ENCODE data around the gene NAXD. TPM values are rescaled to one million over a fixed set of nuclear protein-coding genes. Genes with fewer than 3 reads are reported as not detected.
"Not testable (repeated sequence)": the region's sequence is repeated elsewhere in the genome, so short reads cannot be mapped to it uniquely, and the experiment has no call there.

The NAXD gene
- total RNA-seq, 2 donors from 2014 or later: 35.9 to 36.4 TPM

GRCh38 chr13:110590577-110590976 lies 24.8 kb upstream of the NAXD start:
- ATAC-seq (no peak), DNase-seq (no peak)
- intact Hi-C loops (cut with DNase I, micrococcal nuclease): no loop called here

- intact Hi-C loops (cut with DNase I, micrococcal nuclease): loop anchor here in 1 of 2 donors (2.0 kb wide), 1 partner anchor 226 kb away; no protein-coding TSS in a partner anchor
- ATAC-seq (no peak), DNase-seq (no peak)
Measured at GRCh38 chr13:110592665-110593064, 22.7 kb upstream of the NAXD start.

GRCh38 chr13:110593430-110594130 lies 21.8 kb upstream of the NAXD start:
- intact Hi-C loops (cut with DNase I, micrococcal nuclease): loop anchor here in 1 of 2 donors (2.0 kb wide), 1 partner anchor 225 kb away; no protein-coding TSS in a partner anchor
- DNase-seq: no peak

GRCh38 chr13:110597041-110597689 lies 18.2 kb upstream of the NAXD start:
- intact Hi-C loops (cut with DNase I, micrococcal nuclease): no loop called here
- no peak for DNase-seq
- ATAC-seq: no peak

More at GRCh38 chr13:110593430-110594130, 21.8 kb upstream of the NAXD start:
- ATAC-seq: peak; percentile 94

- peak in 1 of 2 donors; percentile 13 for DNase-seq
- ATAC-seq: peak; percentile 78
- intact Hi-C loops (cut with DNase I, micrococcal nuclease): no loop called here
Measured at GRCh38 chr13:110600261-110600819, 15.0 kb upstream of the NAXD start.

GRCh38 chr13:110600980-110601379 lies 14.4 kb upstream of the NAXD start:
- DNase-seq: no peak
- no peak for ATAC-seq
- intact Hi-C loops (cut with DNase I, micrococcal nuclease): no loop called here

- DNase-seq: no peak
- intact Hi-C loops (cut with DNase I, micrococcal nuclease): no loop called here
Measured at GRCh38 chr13:110605132-110605531, 10.2 kb upstream of the NAXD start.

GRCh38 chr13:110606281-110606680 lies 9.1 kb upstream of the NAXD start:
- intact Hi-C loops (cut with DNase I, micrococcal nuclease); DNase-seq; ATAC-seq: not testable (repeated sequence)

More at GRCh38 chr13:110605132-110605531, 10.2 kb upstream of the NAXD start:
- no peak for ATAC-seq

GRCh38 chr13:110607675-110608224 lies 7.6 kb upstream of the NAXD start:
- ATAC-seq: no peak
- DNase-seq: no peak
- intact Hi-C loops (cut with DNase I, micrococcal nuclease): no loop called here

GRCh38 chr13:110610955-110611595 lies 4.3 kb upstream of the NAXD start:
- intact Hi-C loops (cut with DNase I, micrococcal nuclease): no loop called here
- no peak for DNase-seq
- ATAC-seq: no peak

GRCh38 chr13:110615005-110615321 lies 382 bp upstream of the NAXD start:
- intact Hi-C loops (cut with DNase I, micrococcal nuclease): no loop called here
- DNase-seq: no peak
- ATAC-seq: no peak

- DNase-seq: peak; percentile 53 to 62
- peak; percentile 48 for ATAC-seq
- intact Hi-C loops (cut with DNase I, micrococcal nuclease): no loop called here
Measured at GRCh38 chr13:110616103-110617101, 1.1 kb downstream of the NAXD start.

GRCh38 chr13:110617321-110618072 lies 2.2 kb downstream of the NAXD start:
- ATAC-seq: peak; percentile 30
- intact Hi-C loops (cut with DNase I, micrococcal nuclease): no loop called here

GRCh38 chr13:110618167-110618566 lies 2.8 kb downstream of the NAXD start:
- ATAC-seq (no peak), DNase-seq (no peak)
- intact Hi-C loops (cut with DNase I, micrococcal nuclease): no loop called here

More at GRCh38 chr13:110617321-110618072, 2.2 kb downstream of the NAXD start:
- DNase-seq: peak in 1 of 2 donors; percentile 69

- intact Hi-C loops (cut with DNase I, micrococcal nuclease): no loop called here
Measured at GRCh38 chr13:110618780-110619179, 3.4 kb downstream of the NAXD start.

GRCh38 chr13:110620596-110620995 lies 5.3 kb downstream of the NAXD start:
- no peak for DNase-seq
- intact Hi-C loops (cut with DNase I, micrococcal nuclease): no loop called here
- no peak for ATAC-seq

More at GRCh38 chr13:110618780-110619179, 3.4 kb downstream of the NAXD start:
- DNase-seq: no peak
- no peak for ATAC-seq
